NCI-H128 (cell line): ENCODE measurements around the gene TTC13.

ENCODE experiments used
- DNase-seq: peaks from one replicate; lab custom pipeline; 2025; ENCODE audit not compliant: unreplicated experiment; lab: John Stamatoyannopoulos, UW

The TTC13 gene

DNA sequence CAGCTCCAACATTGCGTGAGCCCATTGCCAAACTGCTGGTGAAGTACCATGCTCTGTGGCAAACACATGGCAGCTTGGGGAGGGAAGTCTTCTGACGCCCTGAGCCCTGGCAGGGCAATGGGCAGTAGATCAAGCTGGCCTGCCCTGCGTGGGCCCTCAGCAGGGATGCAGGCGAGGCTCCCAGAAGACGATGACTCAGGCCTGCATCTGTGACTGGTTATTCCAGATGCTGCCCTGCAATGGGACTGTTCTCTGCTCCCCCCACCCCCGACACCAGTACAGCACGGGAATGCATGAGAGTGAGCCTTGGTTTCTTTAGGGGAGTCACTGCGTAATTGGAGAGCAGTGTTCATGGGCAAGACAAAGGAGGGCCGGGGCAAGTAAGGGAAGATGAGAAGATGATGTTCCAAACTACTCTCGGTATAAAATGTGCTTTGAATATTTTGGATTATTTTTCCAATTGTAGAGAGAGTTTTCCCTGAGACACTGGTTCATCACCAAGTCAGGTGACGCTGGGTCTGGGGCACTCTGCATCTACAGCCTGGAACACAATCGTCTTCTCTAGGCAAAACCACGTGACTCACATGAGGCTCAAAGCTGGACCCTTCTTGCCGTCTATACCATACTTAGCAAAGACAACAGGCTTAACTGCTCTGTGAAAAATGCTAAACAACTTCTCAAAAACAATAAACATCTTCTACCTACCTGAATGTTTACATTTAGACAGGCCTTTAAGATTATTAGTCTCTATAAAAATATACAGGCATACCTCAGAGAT, 101.3 kb downstream of the TTC13 start:
- no peak for DNase-seq

DNA sequence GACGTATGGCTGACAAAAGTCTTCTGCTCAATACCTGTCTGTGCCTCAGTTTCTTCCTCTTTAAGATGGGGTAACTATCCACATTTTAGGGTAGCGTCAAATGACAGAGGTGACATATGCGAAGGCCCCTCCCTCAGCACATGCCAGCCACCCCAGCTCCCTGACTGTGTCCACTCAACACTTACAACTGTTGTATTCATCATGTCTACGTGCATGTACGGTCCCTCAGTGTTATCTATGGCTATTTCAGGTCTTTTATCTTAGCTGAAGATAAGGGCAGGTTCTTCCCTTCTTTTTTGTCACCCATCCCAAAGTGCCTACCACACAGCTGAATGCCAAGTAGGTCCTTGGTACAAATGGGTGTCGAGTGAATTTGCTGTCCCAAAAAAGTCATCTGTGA, 102.0 kb downstream of the TTC13 start:
- no peak for DNase-seq

DNA sequence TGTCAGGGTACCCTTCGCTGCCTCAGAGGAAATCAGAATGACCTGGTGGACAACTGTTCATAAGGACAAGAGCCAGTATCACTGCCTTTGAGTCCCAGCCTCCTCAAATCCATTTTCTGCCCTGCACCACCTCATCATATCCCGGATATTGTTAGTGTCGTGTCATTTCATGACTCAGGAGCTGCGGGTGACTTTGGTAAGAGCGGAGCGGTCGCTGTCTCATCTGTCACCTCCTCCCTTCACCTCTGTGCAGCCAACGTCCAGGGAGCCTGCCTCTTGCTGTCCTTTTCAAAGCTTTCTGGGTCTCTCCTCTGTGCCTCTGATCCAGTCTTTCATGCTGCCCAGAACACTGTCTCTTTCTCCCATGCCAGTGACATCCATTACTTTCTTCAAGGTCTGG, 103.3 kb downstream of the TTC13 start:
- no peak for DNase-seq

DNA sequence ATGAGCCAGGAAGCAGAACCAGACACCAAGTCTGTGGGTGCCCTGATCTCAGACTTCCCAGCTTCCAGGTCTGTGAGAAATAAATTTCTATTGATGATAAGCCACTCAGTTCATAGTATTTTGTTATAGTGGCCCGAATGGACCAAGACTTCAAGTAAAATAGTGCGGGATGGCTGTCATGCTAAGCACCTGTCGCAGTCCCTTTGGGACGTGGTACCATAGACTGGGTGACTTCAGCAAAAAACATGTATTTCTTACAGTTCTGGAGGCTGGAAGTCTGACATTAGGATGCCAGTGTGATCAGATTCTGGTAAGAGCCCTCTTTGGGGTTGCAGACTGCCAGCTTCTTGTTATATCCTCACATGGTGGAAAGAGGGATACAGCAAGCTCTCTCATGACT, 107.7 kb downstream of the TTC13 start:
- no peak for DNase-seq

DNA sequence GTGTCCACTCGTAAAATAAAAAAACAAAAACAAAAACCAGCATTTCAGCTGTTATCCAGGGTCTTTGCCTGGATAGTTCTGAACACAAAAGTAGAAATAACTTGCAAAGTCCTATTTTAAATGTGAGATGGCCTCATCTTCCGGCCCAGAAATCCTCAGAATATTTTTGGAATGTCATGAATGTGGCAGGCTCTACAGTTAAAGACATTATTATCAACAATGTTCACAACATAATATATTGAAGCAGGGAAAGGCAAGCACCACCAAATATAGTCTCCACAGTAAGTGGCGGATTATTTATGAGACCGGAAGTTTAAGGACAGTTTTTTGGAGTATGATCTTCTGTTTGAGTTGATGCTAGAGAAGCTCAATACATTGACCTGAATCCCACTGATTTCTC, 109.2 kb downstream of the TTC13 start:
- DNase-seq, result no peak

DNA sequence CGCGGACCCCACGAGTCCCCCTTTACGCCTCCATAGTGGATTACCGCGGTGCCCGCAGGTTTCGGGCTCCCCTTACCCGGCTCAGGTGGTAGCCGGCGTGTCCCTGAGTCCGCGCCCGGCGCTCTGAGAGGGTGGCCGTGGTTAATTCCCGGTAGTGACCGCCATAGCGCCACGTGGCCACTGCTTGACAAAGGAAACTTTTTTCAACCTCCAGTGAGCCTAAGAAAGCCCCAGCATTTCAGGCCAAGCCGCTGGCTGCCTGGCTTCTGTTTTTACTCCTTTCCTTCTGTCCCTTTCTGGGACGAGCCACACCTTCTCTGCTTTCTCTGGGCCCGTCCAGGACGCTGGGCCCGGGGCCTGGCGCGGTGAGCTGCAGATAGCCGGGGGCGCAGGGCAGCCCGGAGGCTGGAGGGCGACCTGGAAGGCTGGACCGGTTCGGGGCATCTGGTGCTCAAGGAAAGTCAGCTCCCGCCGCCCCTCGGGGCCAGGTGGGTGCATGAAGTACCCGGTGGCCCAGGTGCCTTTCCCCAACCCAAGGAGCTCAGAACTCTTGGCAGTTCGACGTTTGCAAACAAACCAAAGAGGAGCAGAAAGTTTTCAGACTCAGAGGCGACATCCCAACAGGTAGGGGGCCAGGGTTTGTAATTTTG, 109.8 kb downstream of the TTC13 start:
- peak; percentile 44 for DNase-seq

DNA sequence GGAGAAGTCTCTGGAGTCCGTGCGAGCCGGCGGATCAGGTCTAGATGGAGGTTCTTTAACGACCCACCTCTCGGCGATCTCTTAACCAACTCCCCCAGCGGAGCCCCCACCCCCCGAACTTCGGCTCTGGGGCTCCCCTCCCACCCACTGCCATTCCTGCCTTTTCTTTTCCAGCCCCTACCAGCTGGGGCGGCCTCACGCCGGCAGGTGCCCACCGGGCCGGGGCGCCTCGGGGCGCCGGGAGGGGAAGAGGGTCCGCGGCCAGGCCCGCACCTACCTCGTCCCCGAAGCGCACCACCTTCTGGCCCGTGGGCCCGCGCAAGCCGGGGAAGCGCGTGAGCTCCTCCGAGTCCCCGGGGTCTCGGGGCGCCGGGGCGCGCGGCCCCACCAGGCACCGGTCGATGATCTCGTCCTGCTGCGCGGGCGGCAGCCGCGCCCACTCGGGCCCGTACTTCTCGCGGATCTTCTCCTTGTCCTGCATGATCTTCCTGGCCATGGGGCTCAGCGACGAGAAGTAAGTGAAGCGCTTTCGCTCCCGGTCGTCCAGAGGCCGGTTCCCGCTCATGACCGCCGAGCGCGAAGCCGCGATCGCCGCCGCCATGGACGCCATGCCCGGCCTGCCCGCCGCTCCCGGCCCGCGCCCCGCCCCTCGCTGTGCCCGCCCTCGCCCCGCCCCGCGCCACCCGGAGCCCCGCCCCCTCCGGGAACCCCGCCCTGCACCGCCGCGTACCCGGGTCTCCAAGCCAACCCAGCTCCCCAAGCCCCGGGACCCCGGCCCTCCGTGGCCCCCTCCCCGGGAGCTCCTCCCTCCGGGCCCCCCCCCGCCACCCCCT, 110.5 kb downstream of the TTC13 start, which contains the start of gene C1orf198:
C1orf198 (minus strand) TSS at position 619 of the 833 bp plus-strand sequence; CDS start at position 610, 9 bp downstream.
- DNase-seq, result peak; percentile 17

DNA sequence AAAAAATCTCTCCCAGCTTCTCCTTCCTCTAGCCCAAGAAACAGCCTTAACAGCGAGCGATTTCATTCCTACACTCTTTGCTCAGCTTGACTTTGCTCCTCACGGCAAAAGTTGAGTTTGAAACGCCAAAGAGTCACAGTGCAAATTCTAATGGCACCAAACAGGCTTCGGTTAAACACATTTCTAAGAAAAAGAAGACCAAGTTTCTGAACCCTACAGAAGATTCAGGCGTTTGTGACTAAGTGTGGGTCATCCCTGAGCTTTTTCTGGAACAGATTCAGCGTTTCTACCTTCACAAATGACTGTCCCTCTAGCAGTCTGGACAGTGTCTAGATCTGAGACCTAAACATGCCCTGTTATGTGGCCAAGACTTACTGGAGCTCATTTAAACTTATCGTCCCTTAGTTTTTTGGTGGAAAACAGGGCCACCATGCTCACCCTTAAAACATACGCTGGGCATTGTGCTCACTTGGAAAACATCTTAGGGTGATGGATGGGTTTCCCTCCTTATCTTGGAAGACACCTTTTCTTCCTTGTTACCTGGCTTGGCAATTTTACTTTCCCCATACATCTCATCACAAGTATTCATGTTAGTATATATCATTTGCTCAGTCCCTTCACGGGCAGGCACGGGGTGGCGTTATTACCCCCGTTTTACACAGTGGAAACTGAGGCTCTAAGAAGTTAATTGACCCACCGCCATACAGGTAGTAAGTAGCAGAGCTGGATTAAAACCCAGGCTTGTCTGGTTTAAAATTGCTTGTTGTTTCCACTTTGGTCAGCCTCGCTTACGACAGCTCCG, 111.4 kb downstream of the TTC13 start:
- DNase-seq, result no peak

DNA sequence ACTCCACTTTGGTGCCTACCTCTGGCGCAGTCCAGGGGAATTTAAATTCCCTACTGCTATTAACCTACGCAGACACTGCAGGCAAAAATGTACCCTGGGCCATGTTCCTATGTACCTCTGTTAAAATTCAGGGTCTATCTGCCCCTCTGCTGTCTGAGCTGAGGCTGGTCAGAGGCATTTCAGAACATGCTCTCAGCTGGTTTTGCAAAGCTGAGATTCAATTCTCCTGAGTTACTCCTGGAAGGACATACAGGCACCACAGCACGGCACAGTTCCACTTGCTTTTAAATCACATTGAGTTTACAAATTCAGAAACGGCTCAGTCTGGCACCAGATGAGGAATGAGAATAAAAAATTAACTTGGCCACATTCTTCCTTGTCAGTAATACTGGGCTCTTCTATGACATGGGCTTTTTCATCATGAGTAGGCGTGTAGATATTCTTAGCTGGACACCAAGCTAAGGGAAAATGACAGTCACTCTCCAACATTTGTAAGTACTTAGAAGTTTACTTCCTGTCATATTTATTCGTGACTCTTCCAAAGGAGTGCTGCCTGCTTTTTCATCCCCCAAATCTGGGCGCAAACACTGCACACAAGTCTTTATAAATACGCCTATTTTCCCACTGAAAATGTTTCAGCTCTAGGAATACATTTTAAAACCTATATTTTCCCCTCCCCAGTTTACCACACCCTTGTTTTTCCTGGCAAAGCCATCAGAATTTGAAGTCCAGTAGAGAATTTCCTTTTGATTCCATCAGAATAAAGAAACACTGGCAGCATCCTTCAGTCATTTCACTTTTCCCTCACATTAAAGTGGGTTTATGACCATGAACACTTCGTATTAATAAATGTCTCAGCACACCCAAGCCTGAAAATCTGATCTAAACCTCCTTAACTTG, 112.2 kb downstream of the TTC13 start:
- DNase-seq, result no peak

DNA sequence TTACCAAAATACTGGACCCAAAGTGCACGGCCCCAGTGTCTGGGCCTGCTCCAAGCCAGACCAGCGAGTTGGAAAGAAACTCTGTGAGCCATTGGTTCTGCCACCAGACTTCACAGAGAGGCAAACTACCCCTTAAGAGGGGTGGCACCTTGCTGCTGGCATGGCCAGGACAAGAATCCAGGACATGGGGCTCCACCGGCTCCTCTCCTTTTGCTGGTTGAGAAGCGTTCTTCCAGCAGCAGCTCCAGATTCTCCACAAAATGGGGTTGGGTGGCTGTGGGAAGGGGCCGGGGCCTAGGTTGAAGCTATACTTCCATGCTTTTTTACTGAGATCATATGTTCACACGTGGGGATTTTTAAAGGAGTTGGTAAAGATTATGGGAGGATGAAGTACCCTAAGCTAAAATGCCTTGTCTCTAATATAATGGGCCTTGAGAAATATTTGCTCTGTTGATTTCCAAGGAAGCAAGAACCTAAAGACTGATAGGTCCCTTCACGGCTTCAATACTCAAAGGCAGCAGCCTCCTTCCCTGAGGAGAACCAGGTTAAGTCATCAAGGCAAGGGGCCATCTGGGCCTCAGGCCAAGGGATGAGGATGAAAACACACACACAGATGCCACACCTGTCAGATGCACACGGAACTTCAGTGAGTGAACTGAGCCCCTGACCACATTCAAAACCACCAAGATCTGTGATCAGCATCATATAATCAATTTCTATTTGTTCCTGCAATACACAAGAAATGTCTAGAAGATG, 113.4 kb downstream of the TTC13 start:
- no peak for DNase-seq

DNA sequence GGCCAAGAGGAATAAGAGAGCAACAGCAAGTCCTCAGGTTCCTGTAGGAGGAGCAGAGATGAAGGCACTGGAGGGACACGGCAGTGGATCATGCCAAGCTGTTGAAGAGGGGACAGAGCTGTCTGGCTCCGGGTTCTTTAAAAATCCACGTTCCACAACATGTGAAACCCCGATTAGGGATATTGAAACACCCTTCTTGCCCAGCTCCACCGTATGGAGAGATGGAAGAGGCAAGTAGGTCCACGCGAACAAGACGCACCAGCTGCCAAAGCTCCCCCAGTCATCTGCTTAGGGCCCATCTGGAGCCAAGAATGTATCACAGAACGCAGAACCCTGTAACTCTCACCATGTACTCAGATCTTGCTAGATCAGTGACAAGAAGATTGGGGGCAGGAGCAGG, 114.2 kb downstream of the TTC13 start:
- DNase-seq, result no peak

DNA sequence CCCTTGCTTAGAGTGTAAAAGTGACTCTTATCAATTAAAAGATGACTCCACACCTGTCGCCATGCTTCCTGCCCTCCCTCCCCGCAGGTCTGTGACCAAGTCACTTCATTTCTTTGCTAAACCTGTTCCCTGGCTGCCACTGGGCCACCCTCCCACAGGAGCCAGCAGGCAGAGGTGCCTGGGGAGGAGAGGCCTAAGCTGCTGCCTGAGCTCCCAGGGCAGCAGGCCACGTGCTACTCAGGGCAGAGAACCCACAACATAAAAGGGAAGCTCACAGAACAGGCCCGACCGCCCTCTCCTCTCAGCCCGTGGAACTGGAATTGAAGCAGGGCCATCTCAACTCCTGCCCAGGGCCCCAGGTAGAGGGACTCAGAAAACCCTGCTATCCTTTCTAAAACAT, 115.2 kb downstream of the TTC13 start:
- DNase-seq, result no peak

DNA sequence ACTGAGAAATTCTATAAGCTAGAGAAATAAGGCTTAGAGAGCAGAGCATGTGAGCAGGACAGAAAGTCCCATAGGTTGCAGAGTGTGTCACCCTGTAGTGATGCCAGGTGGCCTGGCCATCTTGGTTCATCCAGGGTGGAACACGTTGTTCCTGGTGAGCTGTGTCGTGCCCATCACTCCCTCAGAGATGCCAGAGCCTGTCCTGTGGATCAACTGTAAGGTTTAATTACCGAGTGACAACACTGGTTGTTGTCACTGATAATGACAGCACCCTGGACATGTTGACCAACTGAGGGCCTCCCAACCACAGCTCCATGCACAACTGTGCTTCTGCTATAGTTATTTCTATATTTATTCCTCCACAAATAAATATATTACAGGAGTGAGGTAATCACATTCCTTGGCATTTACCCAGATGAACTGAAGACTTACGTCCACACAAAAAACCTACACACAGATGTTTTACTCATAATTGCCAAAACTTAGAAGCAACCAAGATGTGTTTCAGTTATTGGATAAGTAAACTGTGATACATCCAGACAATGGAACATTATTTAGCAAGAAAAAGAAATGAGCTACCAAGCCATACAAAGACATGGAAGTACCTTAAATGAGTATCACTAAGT, 116.6 kb downstream of the TTC13 start:
- DNase-seq, result no peak

DNA sequence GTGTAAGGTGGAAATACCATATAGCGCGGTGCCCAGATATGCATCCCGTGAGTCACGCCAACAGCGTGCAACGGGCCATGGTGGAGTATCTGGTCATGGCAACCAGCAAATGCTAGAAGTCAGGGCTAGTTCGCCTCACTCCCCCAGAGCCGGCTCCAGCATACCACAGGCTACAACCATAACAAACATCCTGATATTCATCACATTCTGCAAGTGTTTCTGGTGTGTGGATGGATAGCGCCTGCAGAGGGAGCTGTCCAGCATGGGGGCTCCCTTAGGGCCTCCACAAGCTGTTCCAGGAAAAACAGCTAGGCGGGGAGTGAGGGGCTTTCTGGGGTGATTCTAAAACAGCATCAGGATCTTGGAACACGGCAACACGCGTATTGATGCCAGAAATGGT, 117.2 kb downstream of the TTC13 start:
- no peak for DNase-seq

DNA sequence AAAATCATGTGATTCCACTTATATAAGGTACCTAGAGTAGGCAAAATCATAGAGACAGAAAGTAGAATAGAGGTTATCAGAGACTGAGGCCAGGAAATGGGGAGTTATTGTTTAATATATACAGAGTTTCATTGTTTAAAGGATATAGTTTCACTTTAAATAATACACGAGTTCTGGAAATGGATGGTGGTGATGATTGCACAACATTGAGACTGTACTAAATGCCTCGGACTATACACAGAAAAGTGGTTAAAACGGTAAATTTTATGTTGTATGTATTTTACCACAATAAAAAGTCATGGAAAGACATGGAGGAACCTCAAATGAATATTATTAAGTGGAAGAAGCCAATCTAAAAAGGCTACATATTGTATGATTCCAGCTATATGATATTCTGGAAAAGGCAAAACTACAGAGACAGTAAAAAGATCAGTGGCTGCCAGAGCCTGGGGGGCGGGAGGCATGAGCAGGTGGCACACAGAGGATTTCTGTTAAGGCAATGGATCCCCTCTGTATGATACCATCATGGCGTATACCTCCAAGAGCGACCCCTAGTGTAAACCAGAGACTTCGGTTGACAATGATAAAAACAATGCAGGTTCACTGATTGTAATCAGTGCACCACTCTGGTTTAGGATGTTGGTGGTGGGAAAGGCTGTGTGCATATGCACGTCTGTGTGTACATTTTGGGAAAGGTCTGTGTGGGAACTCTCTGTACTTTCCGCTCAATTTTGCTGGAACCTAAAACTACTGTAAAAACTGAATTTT, 117.9 kb downstream of the TTC13 start:
- no peak for DNase-seq

DNA sequence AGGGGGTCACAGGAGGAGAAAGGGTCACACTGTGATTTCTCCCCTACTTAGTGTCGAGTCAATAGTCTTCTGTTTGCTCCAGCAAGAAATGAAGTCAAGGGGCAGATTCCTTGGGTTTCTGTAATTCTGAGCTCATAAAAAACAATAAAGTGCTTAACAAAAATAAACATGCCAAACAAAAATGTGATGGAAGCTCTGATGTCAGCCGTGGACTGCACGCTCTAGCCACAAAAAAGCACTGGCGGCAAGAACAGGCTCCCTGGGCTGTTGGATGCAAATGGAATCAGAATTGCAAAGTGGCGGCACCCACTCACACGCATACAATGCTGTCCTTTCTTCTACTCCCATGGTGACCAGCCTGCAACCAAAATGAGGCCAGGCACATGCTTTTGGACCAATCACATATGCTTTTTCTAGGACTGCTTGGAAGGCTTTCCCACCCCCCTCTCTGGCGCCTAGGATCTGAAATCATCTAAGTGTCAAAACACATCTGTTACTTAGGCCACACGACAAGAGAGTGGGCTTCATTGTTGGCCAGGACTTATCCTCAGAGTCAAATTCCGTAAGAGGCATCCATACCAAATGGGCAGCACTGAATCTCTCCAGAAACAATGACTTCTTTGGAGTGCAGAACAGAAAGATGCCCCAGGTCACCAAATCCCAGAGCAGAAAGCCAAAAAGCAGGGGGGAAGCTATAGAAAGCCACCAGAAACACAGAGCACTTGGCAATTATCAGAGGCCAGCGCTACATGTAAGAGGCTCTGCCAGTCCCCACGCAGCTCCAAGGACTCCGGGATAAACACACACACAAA, 119.5 kb downstream of the TTC13 start:
- no peak for DNase-seq

DNA sequence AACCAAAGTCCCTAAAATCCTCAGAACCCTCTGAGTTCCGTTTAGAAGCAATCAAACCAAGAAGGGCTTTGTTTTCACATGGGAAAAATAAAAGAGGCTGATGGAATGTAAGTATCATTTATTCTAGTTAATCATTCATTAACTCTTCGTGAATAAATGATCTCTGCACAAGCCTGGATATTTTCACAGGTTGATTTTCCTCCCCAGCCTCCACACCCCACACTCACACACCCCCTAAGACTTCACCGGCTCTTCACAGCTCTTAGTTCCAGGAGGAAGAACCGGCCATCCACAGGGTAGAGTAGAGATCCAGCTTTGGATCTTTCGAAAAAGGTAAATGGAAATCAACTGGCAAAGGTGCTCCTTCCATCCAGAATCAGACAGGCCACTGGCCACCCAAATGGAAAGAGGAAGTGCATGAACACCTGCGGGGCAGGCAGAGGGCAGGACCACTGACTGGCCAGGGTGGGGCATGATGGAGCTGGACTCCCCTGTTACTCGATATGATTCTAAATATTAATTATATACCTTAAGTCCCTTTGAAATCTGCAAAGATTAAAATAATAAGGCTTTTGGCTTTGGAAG, 120.3 kb downstream of the TTC13 start:
- DNase-seq, result no peak
